BJ (cell line): Measurements from ENCODE around the gene PSMB10. TPM values are rescaled to one million over a fixed set of nuclear protein-coding genes. Genes with fewer than 3 reads are reported as not detected.
A peak's percentile ranks its signal among the peaks of the same experiment; 100 is the strongest.

Experiments
- CTCF ChIA-PET: fragments of 350-600 bp; formaldehyde crosslinking; extraction: SDS; loops from one replicate; lab custom pipeline; 2021; ENCODE audit warnings: antibody characterized with exemption, inconsistent platforms; lab: Yijun Ruan, JAX
- POLR2A ChIA-PET: fragments of 300-600 bp; sonication (Branson Sonifier 250); formaldehyde crosslinking; extraction: SDS; loops from one replicate; lab custom pipeline; 2021; ENCODE audit warnings: antibody characterized with exemption; lab: Charles Lee
- DNase-seq: peaks from one replicate; pipeline ENCODE4 v3.0.0-alpha.2; 2011; ENCODE audit warnings: low read depth
- H3K27me3 ChIP-seq: 2 replicates; pipeline ENCODE4 v1.6.0; 2011; ENCODE audit warnings: low read length; ENCODE audit not compliant: control insufficient read depth, insufficient read depth
- H3K36me3 ChIP-seq: 2 replicates; pipeline ENCODE4 v1.5.1; 2011; ENCODE audit warnings: low read length; ENCODE audit not compliant: control insufficient read depth, insufficient read depth
- H3K4me3 ChIP-seq: 2 replicates; pipeline ENCODE4 v1.5.1; 2011; ENCODE audit warnings: low read depth, mild to moderate bottlenecking, control low read depth, low read length
- polyA plus RNA-seq: library from polyadenylated mRNA; depleted of rRNA; stranded (reverse); fragments of >200 nt; gene quantifications from 2 replicates; pipeline ENCODE4 v1.2.3, GENCODE V29; 2011
- TF ChIP-seq, protein P1 (sequence below): IDR thresholded peaks from 2 replicates; pipeline ENCODE4 v1.5.1; 2011; ENCODE audit warnings: low read depth, mild to moderate bottlenecking, control low read depth, inconsistent platforms, low read length, moderate library complexity; ENCODE audit not compliant: insufficient read depth

The PSMB10 gene
- polyA plus RNA-seq, 1 experiment: 29.1 TPM

DNA sequence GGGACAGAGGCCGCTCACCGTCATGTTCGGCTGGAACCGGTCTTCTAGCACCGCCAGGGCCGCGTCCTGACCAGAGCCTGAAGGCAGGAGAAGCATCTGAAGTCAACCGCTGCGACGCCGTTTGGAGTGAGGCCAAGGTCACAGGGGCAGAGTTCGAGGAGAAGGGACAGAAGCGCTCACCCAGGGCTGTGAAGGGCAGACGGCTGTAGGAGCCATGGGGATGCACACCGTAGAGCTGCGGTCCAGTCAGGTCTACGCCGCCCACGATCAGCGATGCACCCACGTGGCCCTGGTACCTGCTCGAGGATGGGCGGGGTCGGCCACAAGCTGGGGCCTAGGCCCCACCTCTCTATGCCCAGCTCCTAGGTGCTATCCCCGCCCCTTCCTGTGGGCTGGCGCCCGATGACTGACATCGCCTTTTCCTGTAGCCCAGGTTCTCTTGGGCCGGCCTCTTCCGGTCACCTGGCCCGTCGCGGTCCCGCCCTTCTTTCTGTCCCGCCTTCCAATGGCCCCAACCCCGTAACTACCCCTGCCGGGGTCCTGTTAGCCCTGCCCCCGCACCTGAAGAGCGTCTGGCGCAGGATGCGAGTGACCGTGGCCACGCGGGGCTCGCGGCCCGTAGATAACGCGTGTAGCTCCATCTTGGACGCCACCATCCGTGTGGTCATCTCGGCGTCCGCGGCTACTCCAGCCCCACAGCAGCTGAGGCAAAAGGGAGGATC is 1.1 kb downstream of the PSMB10 start:
- CTCF ChIA-PET: interaction anchor here (0.6 to 12.9 kb wide), 12 partner anchors 9 to 415 kb away, joined by 3 to 155 read pairs (median 5); partner anchors contain the start of gene NRN1L

DNA sequence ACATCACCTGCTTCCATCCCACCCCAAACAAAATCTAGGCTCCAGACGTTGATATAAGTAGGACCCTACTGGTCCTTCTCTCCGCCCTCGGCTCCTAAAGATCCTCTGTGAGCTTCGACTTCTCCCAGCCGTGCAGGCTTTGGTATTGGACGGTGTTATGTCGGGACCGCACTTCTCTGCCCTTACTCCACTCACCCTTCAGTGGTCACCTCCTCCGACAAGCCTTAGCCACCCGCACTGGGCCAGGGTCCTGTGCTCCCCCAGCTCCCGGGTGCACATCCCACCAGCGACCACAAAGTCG is 1.6 kb downstream of the PSMB10 start:
- H3K36me3 ChIP-seq: peaks cover 15% of the 10 kb centered on the region
- H3K4me3 ChIP-seq: peak overlapping the region; percentile 84
- POLR2A ChIA-PET: interaction anchor here (0.6 to 1.6 kb wide), 3 partner anchors 10 to 231 kb away, joined by 3 to 5 read pairs (median 3); partner anchors contain the start of gene TSNAXIP1
- CTCF ChIA-PET: interaction anchor here (0.6 to 12.9 kb wide), 11 partner anchors 9 to 414 kb away, joined by 3 to 155 read pairs (median 7); partner anchors contain the start of gene NRN1L
- no peaks in the 10 kb centered on the region for H3K27me3 ChIP-seq
- TF ChIP-seq, protein P1, sequence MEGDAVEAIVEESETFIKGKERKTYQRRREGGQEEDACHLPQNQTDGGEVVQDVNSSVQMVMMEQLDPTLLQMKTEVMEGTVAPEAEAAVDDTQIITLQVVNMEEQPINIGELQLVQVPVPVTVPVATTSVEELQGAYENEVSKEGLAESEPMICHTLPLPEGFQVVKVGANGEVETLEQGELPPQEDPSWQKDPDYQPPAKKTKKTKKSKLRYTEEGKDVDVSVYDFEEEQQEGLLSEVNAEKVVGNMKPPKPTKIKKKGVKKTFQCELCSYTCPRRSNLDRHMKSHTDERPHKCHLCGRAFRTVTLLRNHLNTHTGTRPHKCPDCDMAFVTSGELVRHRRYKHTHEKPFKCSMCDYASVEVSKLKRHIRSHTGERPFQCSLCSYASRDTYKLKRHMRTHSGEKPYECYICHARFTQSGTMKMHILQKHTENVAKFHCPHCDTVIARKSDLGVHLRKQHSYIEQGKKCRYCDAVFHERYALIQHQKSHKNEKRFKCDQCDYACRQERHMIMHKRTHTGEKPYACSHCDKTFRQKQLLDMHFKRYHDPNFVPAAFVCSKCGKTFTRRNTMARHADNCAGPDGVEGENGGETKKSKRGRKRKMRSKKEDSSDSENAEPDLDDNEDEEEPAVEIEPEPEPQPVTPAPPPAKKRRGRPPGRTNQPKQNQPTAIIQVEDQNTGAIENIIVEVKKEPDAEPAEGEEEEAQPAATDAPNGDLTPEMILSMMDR: no peak
- no peak for DNase-seq

More for the DNA sequence above, 1.1 kb downstream of the PSMB10 start:
- peak overlapping the region; percentile 84 for H3K4me3 ChIP-seq
- peaks cover 17% of the 10 kb centered on the region for H3K36me3 ChIP-seq
- peak; percentile 59 for DNase-seq
- POLR2A ChIA-PET: interaction anchor here (0.6 to 1.6 kb wide), 4 partner anchors 11 to 230 kb away, joined by 3 to 5 read pairs (median 3); partner anchors contain the start of gene TSNAXIP1
- no peaks in the 10 kb centered on the region for H3K27me3 ChIP-seq
- TF ChIP-seq, protein P1: no peak

DNA sequence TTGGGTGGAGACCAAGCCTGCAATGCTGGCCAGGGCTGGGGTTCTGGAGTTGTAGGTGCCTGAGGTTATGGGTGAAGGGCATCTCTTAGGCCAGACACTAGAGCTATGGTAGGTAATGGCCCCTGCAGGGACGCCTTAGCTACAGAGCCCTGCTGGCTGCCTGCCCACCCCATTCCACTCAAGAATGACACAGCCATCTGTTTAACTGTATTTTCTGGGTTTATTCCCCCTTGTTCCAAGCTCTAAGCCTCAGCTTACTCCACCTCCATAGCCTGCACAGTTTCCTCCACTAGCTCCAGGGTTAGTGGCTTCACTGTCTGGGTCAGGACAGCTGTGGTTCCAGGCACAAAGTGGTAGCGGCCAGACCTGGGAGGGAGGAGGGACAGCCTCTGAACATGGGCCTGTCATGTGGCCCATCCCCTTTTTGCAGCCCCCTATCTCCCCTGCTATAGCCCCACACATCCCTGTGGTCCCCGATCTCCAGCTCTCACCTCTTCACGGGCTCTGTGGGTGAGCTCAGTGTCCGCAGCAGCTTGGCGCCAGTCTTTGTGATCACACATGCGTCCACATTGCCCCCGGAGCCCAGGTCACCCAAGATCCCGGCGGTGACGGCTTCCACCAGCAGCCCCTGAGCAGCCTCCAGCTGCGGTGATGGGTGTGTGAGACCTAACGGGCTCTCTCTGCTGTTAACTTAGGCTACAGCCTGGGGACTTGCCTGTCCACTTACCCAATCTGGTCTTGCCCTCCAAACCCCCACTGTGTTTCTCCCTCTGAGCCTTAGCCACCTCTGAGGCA is 2.1 kb downstream of the PSMB10 start:
- peaks cover 10% of the 10 kb centered on the region for H3K36me3 ChIP-seq
- TF ChIP-seq, protein P1: no peak
- H3K4me3 ChIP-seq: peak overlapping the region; percentile 84
- CTCF ChIA-PET: interaction anchor here (0.6 to 12.9 kb wide), 11 partner anchors 8 to 414 kb away, joined by 3 to 155 read pairs (median 7); partner anchors contain the start of gene NRN1L
- no peaks in the 10 kb centered on the region for H3K27me3 ChIP-seq
- no peak for DNase-seq
- POLR2A ChIA-PET: no interaction called here

DNA sequence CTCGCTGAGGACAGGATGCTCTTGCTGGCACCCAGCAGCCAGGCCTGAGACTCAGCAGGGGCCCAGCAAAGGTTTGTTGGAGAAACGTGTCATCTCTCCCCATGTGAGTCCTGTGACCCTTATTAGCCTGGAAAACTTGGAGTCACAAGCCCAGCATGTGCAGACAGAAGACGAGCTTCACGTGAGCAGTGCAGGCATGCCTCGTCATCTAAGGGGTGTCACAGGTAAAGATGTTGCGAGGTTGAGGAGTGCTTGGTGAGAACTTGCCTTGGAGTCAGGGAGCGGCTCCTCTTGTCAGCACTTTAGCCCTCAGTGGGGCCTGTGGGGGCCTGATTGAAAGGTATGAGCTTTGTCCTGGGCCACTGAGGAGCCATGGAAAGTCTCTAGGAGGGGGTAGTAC is 2.8 kb downstream of the PSMB10 start:
- Histone ChIP-seq H3K27me3 (no peaks in the 10 kb centered on the region), H3K4me3 (no peak overlapping the region), H3K36me3 (peaks cover 12% of the 10 kb centered on the region)
- DNase-seq: no peak
- ChIA-PET CTCF (interaction anchor here (0.6 to 12.9 kb wide), 7 partner anchors 48 to 395 kb away, joined by 3 to 155 read pairs (median 10); partner anchors contain the start of gene NRN1L), POLR2A (no interaction called here)
- TF ChIP-seq, protein P1: no peak

DNA sequence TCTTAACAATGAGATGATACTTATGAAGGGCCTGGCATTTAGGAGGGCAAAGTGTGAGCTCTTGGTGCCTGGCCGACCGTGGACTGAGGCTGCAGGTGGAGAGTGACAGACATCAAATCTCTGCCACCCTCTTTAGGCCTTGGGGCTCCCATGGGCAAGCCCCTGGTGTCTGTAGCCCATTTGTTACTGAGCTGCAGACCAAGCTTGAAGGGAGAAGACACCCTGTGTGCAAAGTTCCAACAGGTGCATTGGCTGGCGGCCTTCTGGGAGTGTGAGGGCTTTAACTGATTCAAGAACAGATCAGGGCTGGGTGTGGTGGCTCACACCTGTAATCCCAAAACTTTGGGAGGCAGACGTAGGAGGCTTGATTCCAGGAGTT is 4.2 kb downstream of the PSMB10 start:
- CTCF ChIA-PET: interaction anchor here (0.7 to 12.9 kb wide), 4 partner anchors 47 to 452 kb away, joined by 3 to 155 read pairs (median 14); partner anchors contain the start of gene NRN1L
- Histone ChIP-seq H3K27me3 (no peaks in the 10 kb centered on the region), H3K4me3 (no peak overlapping the region), H3K36me3 (peaks cover 20% of the 10 kb centered on the region)
- TF ChIP-seq, protein P1: no peak
- no peak for DNase-seq
- POLR2A ChIA-PET: no interaction called here
